ENCODE data around the gene BARX1. TPM values are rescaled to one million over a fixed set of nuclear protein-coding genes. Genes with fewer than 3 reads are reported as not detected.

The BARX1 gene
- total RNA-seq, 1 donor from 2014 or later, result not detected

GRCh38 chr9:93960221-93960970 lies 5.2 kb upstream of the BARX1 start:
- no peak overlapping the region for H3K4me3 ChIP-seq (ENCODE audit: low read depth, low read length)
- TF ChIP-seq CTCF (IDR thresholded peaks at IDR 0.05; ENCODE audit: insufficient read depth, low read length, poor library complexity, severe bottlenecking), result no peak
- DNase-seq (ENCODE audit: low read depth), result no peak
- no peaks in the 10 kb centered on the region for H3K36me3 ChIP-seq (ENCODE audit: control insufficient read depth, insufficient read depth, low read length)
- H3K27me3 ChIP-seq (ENCODE audit: control insufficient read depth, insufficient read depth, low read length), result peaks cover 71% of the 10 kb centered on the region

- DNase-seq (ENCODE audit: low read depth), result no peak
- Histone ChIP-seq H3K36me3 (ENCODE audit: control insufficient read depth, insufficient read depth, low read length) (no peaks in the 10 kb centered on the region), H3K4me3 (ENCODE audit: low read depth, low read length) (no peak overlapping the region), H3K27me3 (ENCODE audit: control insufficient read depth, insufficient read depth, low read length) (peaks cover 72% of the 10 kb centered on the region)
- no peak for TF ChIP-seq CTCF (IDR thresholded peaks at IDR 0.05; ENCODE audit: insufficient read depth, low read length, poor library complexity, severe bottlenecking)
These were observed 4.6 kb upstream of the BARX1 start for GRCh38 chr9:93959739-93960154.

GRCh38 chr9:93958819-93959682 lies 3.9 kb upstream of the BARX1 start:
- Histone ChIP-seq H3K27me3 (ENCODE audit: control insufficient read depth, insufficient read depth, low read length) (peaks cover 77% of the 10 kb centered on the region), H3K36me3 (ENCODE audit: control insufficient read depth, insufficient read depth, low read length) (no peaks in the 10 kb centered on the region), H3K4me3 (ENCODE audit: low read depth, low read length) (no peak overlapping the region)
- TF ChIP-seq CTCF (IDR thresholded peaks at IDR 0.05; ENCODE audit: insufficient read depth, low read length, poor library complexity, severe bottlenecking), result no peak
- no peak for DNase-seq (ENCODE audit: low read depth)

GRCh38 chr9:93958121-93958818 lies 3.1 kb upstream of the BARX1 start:
- no peak for TF ChIP-seq CTCF (IDR thresholded peaks at IDR 0.05; ENCODE audit: insufficient read depth, low read length, poor library complexity, severe bottlenecking)
- Histone ChIP-seq H3K36me3 (ENCODE audit: control insufficient read depth, insufficient read depth, low read length) (no peaks in the 10 kb centered on the region), H3K27me3 (ENCODE audit: control insufficient read depth, insufficient read depth, low read length) (peaks cover 83% of the 10 kb centered on the region), H3K4me3 (ENCODE audit: low read depth, low read length) (no peak overlapping the region)
- DNase-seq (ENCODE audit: low read depth), result no peak

GRCh38 chr9:93955981-93956784 lies 1.0 kb upstream of the BARX1 start:
- DNase-seq (ENCODE audit: low read depth), result no peak
- TF ChIP-seq CTCF (IDR thresholded peaks at IDR 0.05; ENCODE audit: insufficient read depth, low read length, poor library complexity, severe bottlenecking), result no peak
- Histone ChIP-seq H3K4me3 (ENCODE audit: low read depth, low read length) (no peak overlapping the region), H3K36me3 (ENCODE audit: control insufficient read depth, insufficient read depth, low read length) (no peaks in the 10 kb centered on the region), H3K27me3 (ENCODE audit: control insufficient read depth, insufficient read depth, low read length) (peaks cover 95% of the 10 kb centered on the region)

Data from kidney epithelial cell (primary cell).